ENCODE data around the gene ASXL3. TPM values are rescaled to one million over a fixed set of nuclear protein-coding genes. Genes with fewer than 3 reads are reported as not detected.

ASXL3 gene
- polyA plus RNA-seq, 3 donors: not detected

DNA sequence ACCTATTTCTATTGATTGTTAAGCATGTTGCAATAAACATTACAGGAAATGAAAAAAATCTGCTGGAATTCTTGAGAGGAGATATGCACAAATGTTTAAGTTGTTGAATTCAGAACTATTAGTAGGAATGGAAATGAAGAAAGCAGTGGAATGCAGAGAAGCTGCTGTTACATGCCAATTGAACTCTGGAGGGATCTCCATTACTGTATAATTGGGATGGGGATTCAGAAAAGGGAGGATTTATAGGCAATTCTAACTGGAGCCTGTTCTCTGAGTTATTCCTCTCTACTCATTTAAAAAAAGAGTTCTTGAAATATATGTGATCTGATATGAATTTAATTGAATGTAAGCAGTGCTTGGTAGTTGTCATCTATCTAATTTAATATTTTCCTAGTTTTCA, 2.6 kb upstream of the ASXL3 start:
- no peaks in the 10 kb centered on the region for H3K36me3 ChIP-seq (replicated peaks in 1 of 2; ENCODE audit: control insufficient read depth in 1 of 2, insufficient read depth in 2 of 2, low read length in 2 of 2)
- Mint-ChIP-seq H3K4me1 (peaks cover 5% of the 10 kb centered on the region), H3K9me3 (peaks cover 0 to 9% (median 6%) of the 10 kb centered on the region in 7 donors), H3K27ac (no peak overlapping the region), H3K36me3 (peaks cover 3 to 5% of the 10 kb centered on the region in 2 donors), H3K4me3 (no peak overlapping the region), H3K27me3 (ENCODE audit: low read depth in 3 of 3) (peaks cover 10 to 19% (median 11%) of the 10 kb centered on the region in 3 donors)
- peaks cover 0 to 9% of the 10 kb centered on the region in 2 donors for H3K9me3 ChIP-seq (replicated peaks in 1 of 2; ENCODE audit: control insufficient read depth in 1 of 2, insufficient read depth in 1 of 2, low read length in 2 of 2)
- no peak overlapping the region for H3K27ac ChIP-seq (ENCODE audit: low read depth in 1 of 2, low read length in 2 of 2)
- TF ChIP-seq, protein P1, sequence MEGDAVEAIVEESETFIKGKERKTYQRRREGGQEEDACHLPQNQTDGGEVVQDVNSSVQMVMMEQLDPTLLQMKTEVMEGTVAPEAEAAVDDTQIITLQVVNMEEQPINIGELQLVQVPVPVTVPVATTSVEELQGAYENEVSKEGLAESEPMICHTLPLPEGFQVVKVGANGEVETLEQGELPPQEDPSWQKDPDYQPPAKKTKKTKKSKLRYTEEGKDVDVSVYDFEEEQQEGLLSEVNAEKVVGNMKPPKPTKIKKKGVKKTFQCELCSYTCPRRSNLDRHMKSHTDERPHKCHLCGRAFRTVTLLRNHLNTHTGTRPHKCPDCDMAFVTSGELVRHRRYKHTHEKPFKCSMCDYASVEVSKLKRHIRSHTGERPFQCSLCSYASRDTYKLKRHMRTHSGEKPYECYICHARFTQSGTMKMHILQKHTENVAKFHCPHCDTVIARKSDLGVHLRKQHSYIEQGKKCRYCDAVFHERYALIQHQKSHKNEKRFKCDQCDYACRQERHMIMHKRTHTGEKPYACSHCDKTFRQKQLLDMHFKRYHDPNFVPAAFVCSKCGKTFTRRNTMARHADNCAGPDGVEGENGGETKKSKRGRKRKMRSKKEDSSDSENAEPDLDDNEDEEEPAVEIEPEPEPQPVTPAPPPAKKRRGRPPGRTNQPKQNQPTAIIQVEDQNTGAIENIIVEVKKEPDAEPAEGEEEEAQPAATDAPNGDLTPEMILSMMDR (IDR thresholded peaks at IDR 0.05): no peak
- no peak overlapping the region for H3K9ac ChIP-seq (ENCODE audit: insufficient read depth, low read length, poor library complexity, severe bottlenecking)
- no peaks in the 10 kb centered on the region for H4K20me1 ChIP-seq (ENCODE audit: insufficient read depth, low read length)
- no peak overlapping the region for H3K4me3 ChIP-seq (replicated peaks in 1 of 3; ENCODE audit: low read depth in 2 of 3, low read length in 3 of 3)
- intact Hi-C loops (cut with micrococcal nuclease): no loop called here
- no peak for DNase-seq
- peaks cover 25 to 46% of the 10 kb centered on the region in 2 donors for H3K27me3 ChIP-seq (ENCODE audit: control insufficient read depth in 2 of 2, insufficient read depth in 2 of 2, low read length in 2 of 2)
- no peak overlapping the region for H2AFZ ChIP-seq (ENCODE audit: insufficient read depth, low read depth, low read length, poor library complexity, severe bottlenecking)
- H3K79me2 ChIP-seq (ENCODE audit: insufficient read depth, low read length): no peaks in the 10 kb centered on the region
- H3K4me2 ChIP-seq (replicated peaks; ENCODE audit: extremely low read depth, low read length, poor library complexity, severe bottlenecking): no peak overlapping the region
- H3K4me1 ChIP-seq (ENCODE audit: control insufficient read depth in 1 of 2, insufficient read depth in 2 of 2, low read length in 2 of 2): peaks cover 0 to 3% of the 10 kb centered on the region in 2 donors

DNA sequence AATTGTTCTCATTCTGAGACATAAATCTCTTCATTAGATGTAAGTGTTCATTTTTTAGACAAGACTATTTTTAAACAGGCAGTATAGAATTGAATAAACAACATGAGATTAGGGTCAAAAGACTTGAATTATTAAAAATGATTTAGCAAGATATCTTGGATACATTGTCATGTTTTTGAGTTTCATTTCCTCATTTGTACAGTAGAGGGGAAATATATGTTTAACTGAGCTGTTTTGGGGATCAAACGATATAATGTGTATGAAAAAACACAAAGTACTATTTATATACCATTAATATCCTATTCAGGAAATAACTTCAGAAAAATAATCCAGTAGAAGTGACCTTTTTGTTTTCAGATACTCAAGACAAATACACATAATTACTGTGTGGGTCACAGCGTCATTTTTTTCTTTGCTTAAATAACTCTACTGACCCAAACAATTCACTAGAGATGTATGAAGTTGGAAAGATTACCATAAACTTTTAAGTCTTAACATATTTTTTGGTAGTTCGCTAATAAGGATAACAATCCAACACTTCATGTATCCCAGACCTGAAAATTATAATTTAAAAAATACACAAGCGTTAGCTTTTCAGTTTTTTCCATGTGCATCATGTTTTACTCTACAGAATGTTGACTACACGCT, 896 bp upstream of the ASXL3 start:
- Histone ChIP-seq H2AFZ (ENCODE audit: insufficient read depth, low read depth, low read length, poor library complexity, severe bottlenecking) (no peak overlapping the region), H3K9ac (ENCODE audit: insufficient read depth, low read length, poor library complexity, severe bottlenecking) (no peak overlapping the region), H3K79me2 (ENCODE audit: insufficient read depth, low read length) (no peaks in the 10 kb centered on the region), H3K4me2 (replicated peaks; ENCODE audit: extremely low read depth, low read length, poor library complexity, severe bottlenecking) (peak overlapping the region; percentile 69), H3K4me3 (replicated peaks in 1 of 3; ENCODE audit: low read depth in 2 of 3, low read length in 3 of 3) (peak overlapping the region in 1 of 3 experiments; percentile 68), H3K27ac (ENCODE audit: low read depth in 1 of 2, low read length in 2 of 2) (no peak overlapping the region), H3K4me1 (ENCODE audit: control insufficient read depth in 1 of 2, insufficient read depth in 2 of 2, low read length in 2 of 2) (peaks cover 0 to 3% of the 10 kb centered on the region in 2 donors), H3K27me3 (ENCODE audit: control insufficient read depth in 2 of 2, insufficient read depth in 2 of 2, low read length in 2 of 2) (peaks cover 25 to 59% of the 10 kb centered on the region in 2 donors), H3K36me3 (replicated peaks in 1 of 2; ENCODE audit: control insufficient read depth in 1 of 2, insufficient read depth in 2 of 2, low read length in 2 of 2) (no peaks in the 10 kb centered on the region), H3K9me3 (replicated peaks in 1 of 2; ENCODE audit: control insufficient read depth in 1 of 2, insufficient read depth in 1 of 2, low read length in 2 of 2) (peaks cover 0 to 9% of the 10 kb centered on the region in 2 donors), H4K20me1 (ENCODE audit: insufficient read depth, low read length) (no peaks in the 10 kb centered on the region)
- no peak for DNase-seq
- WGBS (ENCODE audit: insufficient coverage): no CpG with 5 or more reads among the region's 5 CpGs
- TF ChIP-seq, protein P1 (IDR thresholded peaks at IDR 0.05): no peak
- Mint-ChIP-seq H3K27ac (no peak overlapping the region), H3K4me3 (peak overlapping the region in 1 of 2 donors; percentile 91), H3K36me3 (peaks cover 3 to 5% of the 10 kb centered on the region in 2 donors), H3K4me1 (peaks cover 5% of the 10 kb centered on the region), H3K27me3 (ENCODE audit: low read depth in 3 of 3) (peaks cover 12 to 24% (median 14%) of the 10 kb centered on the region in 3 donors), H3K9me3 (peaks cover 0 to 8% (median 6%) of the 10 kb centered on the region in 7 donors)
- intact Hi-C loops (cut with micrococcal nuclease): no loop called here
